ENCODE data around the gene AP2B1.

DNA sequence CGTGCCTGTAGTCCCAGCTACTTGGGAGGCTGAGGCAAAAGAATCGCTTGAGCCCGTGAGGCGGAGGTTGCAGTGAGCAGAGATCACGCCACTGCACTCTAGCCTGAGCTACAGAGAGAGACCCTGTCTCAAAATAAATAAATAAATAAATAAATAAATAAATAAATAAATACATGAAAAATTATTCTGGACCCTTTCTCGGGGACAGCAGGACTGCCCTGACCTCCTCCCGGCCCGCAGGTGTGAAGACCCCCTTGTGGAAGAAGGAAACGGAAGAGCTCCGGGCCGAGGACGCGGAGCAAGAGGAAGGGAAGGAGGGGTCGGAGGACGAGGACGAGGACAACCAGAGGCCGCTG, 176.6 kb downstream of the AP2B1 start:
- TF ChIP-seq POLR2A (IDR thresholded peaks at IDR 0.05; ENCODE audit: low read depth, low read length) (no peak), TAF1 (IDR thresholded peaks at IDR 0.05; ENCODE audit: low read depth, low read length) (no peak)

All from GM12891 (cell line).